Activated T-helper 17 cell treated with anti-CD3 and anti-CD28 coated beads, Interleukin-2, amount 50 U/mL, for 72 hours (primary cell): ENCODE data around the gene ZNF581. TPM values are rescaled to one million over a fixed set of nuclear protein-coding genes. Genes with fewer than 3 reads are reported as not detected.

Experiments used
- ATAC-seq: fragments of 150-1000 bp; cut with Tn5 transposase; replicated peaks from 2 replicates; pipeline ENCODE4 v1.10.0; 2021; ENCODE audit warnings: mild to moderate bottlenecking, moderate library complexity
- H3K27ac Mint-ChIP-seq: one replicate; pipeline ENCODE4 v1.8.0; 2022; ENCODE audit warnings: mixed read lengths
- H3K27me3 Mint-ChIP-seq: one replicate; pipeline ENCODE4 v1.8.0; 2022; ENCODE audit warnings: mixed read lengths
- H3K36me3 Mint-ChIP-seq: one replicate; pipeline ENCODE4 v1.8.0; 2022; ENCODE audit warnings: low read depth, mild to moderate bottlenecking, mixed read lengths
- H3K4me1 Mint-ChIP-seq: one replicate; pipeline ENCODE4 v1.8.0; 2022; ENCODE audit warnings: mixed read lengths
- H3K4me3 Mint-ChIP-seq: one replicate; pipeline ENCODE4 v1.8.0; 2022; ENCODE audit warnings: mild to moderate bottlenecking, mixed read lengths
- H3K9me3 Mint-ChIP-seq: one replicate; pipeline ENCODE4 v1.8.0; 2022; ENCODE audit warnings: mixed read lengths
- total RNA-seq, 2 donors: library from RNA; stranded (reverse); gene quantifications; one replicate each; pipeline ENCODE4 v1.2.3, GENCODE V29; 2022

Gene ZNF581
- total RNA-seq, 2 donors from 2014 or later, result 26.4 to 35.6 TPM

GRCh38 chr19:55603581-55604292 is 39.7 kb upstream of the ZNF581 start:
- H3K4me3 Mint-ChIP-seq, result peak overlapping the region; percentile 89
- peaks cover 33% of the 10 kb centered on the region for H3K36me3 Mint-ChIP-seq
- peak overlapping the region; percentile 94 for H3K27ac Mint-ChIP-seq
- no peaks in the 10 kb centered on the region for H3K27me3 Mint-ChIP-seq
- ATAC-seq, result no peak
- H3K4me1 Mint-ChIP-seq, result peaks cover 43% of the 10 kb centered on the region
- H3K9me3 Mint-ChIP-seq, result no peaks in the 10 kb centered on the region

DNA sequence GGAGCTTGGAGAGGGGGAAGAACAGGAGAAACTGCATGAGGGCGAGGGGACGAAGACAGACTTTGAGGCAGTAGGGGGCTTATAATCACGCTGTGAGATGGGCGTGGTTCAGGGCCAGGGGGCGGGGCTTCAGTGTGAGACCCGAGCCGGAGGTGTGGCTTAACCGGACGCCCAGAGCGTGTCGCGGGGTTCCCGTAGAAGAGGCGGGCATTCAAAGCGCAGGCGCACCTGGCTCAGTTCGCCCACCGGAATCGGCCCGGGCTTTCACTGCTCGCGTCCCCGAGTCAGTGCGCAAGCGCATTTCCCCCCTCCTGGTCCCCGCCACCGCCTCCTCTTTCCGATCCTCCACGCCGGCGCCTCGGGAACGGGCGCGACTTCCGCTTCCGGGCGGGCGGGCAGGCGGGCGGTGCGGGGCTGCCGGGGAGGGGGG is 38.2 kb upstream of the ZNF581 start:
- Mint-ChIP-seq H3K9me3 (no peaks in the 10 kb centered on the region), H3K4me3 (peak overlapping the region; percentile 89), H3K4me1 (peaks cover 44% of the 10 kb centered on the region), H3K27ac (peak overlapping the region; percentile 94), H3K27me3 (no peaks in the 10 kb centered on the region), H3K36me3 (peaks cover 44% of the 10 kb centered on the region)
- ATAC-seq, result peak; percentile 85

DNA sequence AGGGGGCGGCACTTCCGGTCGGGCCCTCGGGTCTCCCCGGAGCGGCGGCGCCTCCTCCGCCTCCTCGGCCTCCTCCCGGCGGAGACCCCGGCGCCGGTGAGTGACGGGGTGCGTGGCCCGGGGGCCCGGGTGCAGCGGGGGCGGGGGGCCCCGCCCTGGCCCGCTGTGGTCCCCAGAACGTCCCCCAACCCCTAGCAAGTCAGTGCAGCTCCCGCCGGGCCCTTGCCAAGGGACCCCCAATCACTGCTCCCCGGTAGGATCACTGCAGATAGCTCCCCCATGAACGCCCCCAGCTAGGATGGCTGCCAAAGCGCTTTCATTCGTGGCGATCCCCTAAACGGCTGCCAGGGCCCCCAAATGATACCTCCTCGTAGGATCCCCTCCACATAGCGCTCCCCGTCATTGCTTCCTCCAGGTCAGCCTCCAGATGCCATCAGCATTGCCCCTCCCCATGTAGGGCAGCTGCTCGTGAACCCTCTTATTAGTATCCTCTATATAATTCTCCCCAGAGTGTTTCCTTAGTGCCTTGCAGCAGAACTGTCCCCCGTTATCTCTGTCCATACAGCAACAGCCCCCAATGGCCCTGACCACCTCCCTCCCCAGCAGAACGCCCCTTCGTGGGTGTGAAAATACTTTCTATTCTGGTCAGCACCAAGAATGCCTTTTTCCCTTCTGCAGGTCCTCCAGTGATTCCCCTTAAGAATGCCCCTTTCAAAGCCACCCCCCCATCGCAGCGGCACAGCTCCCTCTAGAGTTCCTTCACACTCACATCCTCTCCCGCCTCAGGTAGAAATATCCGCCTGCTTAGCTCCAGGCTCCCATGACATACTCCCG is 37.6 kb upstream of the ZNF581 start, which contains the start of gene ZNF865:
Gene ZNF865, plus strand, starts transcription at position 11 of the 834 bp plus-strand sequence. CDS start 7,972 bp downstream, outside the sequence.
- Mint-ChIP-seq H3K9me3 (no peaks in the 10 kb centered on the region), H3K4me1 (peaks cover 49% of the 10 kb centered on the region), H3K27me3 (no peaks in the 10 kb centered on the region), H3K36me3 (peaks cover 44% of the 10 kb centered on the region), H3K4me3 (peak within 1 kb of the TSS; percentile 89), H3K27ac (peak within 1 kb of the TSS; percentile 94)
- peak; percentile 54 for ATAC-seq

DNA sequence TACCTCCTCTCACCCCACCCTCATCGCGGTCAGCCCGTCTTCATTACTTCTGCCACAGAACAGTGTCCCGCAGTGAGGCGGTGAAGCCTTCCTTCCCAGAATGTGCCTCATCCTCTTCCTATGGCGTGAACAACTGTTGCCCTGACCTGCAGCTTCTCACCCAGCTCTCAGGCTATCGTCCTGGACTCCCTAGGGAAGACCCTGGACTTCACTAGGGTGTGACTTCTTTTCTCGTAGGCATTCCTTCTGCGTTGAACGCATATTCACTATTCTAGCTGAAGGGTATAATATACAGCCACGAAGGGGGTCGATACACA is 37.0 kb upstream of the ZNF581 start:
- H3K27ac Mint-ChIP-seq, result peak overlapping the region; percentile 90
- H3K36me3 Mint-ChIP-seq, result peaks cover 44% of the 10 kb centered on the region
- no peak for ATAC-seq
- H3K9me3 Mint-ChIP-seq, result no peaks in the 10 kb centered on the region
- peaks cover 48% of the 10 kb centered on the region for H3K4me1 Mint-ChIP-seq
- H3K4me3 Mint-ChIP-seq, result peak overlapping the region; percentile 89
- H3K27me3 Mint-ChIP-seq, result no peaks in the 10 kb centered on the region

DNA sequence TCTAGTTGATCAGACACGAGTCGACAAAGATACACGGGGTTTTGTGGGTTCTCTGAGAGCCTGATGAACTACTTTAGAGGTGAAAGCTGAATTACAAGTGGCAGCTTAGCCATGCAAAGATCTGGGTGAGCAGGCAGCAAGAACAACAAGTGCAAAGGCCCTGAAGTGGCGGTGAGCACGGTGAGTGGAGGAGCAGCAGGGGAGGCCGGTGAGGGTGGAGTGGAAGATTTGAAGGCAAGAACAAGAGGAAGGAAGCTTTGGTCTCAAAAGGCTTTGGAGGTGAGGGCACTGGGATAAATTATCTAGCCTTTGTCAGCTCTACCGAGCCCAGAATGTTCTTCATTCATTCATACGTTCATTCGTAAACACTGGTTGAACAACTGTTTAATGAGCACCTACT is 36.6 kb upstream of the ZNF581 start:
- Mint-ChIP-seq H3K36me3 (peaks cover 44% of the 10 kb centered on the region), H3K27ac (peak overlapping the region; percentile 90), H3K9me3 (no peaks in the 10 kb centered on the region), H3K27me3 (no peaks in the 10 kb centered on the region), H3K4me1 (peaks cover 48% of the 10 kb centered on the region), H3K4me3 (peak overlapping the region; percentile 89)
- ATAC-seq, result no peak

GRCh38 chr19:55609326-55609725 is 34.1 kb upstream of the ZNF581 start:
- Mint-ChIP-seq H3K4me1 (peaks cover 44% of the 10 kb centered on the region), H3K36me3 (peaks cover 55% of the 10 kb centered on the region), H3K4me3 (no peak overlapping the region), H3K27ac (peak overlapping the region; percentile 68), H3K9me3 (no peaks in the 10 kb centered on the region), H3K27me3 (no peaks in the 10 kb centered on the region)
- no peak for ATAC-seq

GRCh38 chr19:55611300-55611982 is 32.0 kb upstream of the ZNF581 start:
- peak overlapping the region; percentile 65 for H3K27ac Mint-ChIP-seq
- no peaks in the 10 kb centered on the region for H3K9me3 Mint-ChIP-seq

GRCh38 chr19:55611983-55612645 is 31.3 kb upstream of the ZNF581 start:
- Mint-ChIP-seq H3K27me3 (no peaks in the 10 kb centered on the region), H3K27ac (peak overlapping the region; percentile 38), H3K4me3 (no peak overlapping the region), H3K36me3 (peaks cover 46% of the 10 kb centered on the region), H3K4me1 (peaks cover 28% of the 10 kb centered on the region), H3K9me3 (no peaks in the 10 kb centered on the region)
- ATAC-seq, result no peak

More at GRCh38 chr19:55611300-55611982, 32.0 kb upstream of the ZNF581 start:
- no peak for ATAC-seq
- H3K4me3 Mint-ChIP-seq, result no peak overlapping the region
- H3K4me1 Mint-ChIP-seq, result peaks cover 35% of the 10 kb centered on the region
- peaks cover 46% of the 10 kb centered on the region for H3K36me3 Mint-ChIP-seq
- H3K27me3 Mint-ChIP-seq, result no peaks in the 10 kb centered on the region

GRCh38 chr19:55613396-55613795 is 30.1 kb upstream of the ZNF581 start:
- no peak for ATAC-seq
- no peaks in the 10 kb centered on the region for H3K9me3 Mint-ChIP-seq
- H3K4me1 Mint-ChIP-seq, result peaks cover 20% of the 10 kb centered on the region
- H3K27me3 Mint-ChIP-seq, result no peaks in the 10 kb centered on the region
- H3K36me3 Mint-ChIP-seq, result peaks cover 44% of the 10 kb centered on the region
- no peak overlapping the region for H3K27ac Mint-ChIP-seq
- H3K4me3 Mint-ChIP-seq, result no peak overlapping the region

GRCh38 chr19:55613930-55614710 is 29.3 kb upstream of the ZNF581 start:
- ATAC-seq, result no peak
- H3K4me1 Mint-ChIP-seq, result peaks cover 20% of the 10 kb centered on the region
- H3K9me3 Mint-ChIP-seq, result no peaks in the 10 kb centered on the region

DNA sequence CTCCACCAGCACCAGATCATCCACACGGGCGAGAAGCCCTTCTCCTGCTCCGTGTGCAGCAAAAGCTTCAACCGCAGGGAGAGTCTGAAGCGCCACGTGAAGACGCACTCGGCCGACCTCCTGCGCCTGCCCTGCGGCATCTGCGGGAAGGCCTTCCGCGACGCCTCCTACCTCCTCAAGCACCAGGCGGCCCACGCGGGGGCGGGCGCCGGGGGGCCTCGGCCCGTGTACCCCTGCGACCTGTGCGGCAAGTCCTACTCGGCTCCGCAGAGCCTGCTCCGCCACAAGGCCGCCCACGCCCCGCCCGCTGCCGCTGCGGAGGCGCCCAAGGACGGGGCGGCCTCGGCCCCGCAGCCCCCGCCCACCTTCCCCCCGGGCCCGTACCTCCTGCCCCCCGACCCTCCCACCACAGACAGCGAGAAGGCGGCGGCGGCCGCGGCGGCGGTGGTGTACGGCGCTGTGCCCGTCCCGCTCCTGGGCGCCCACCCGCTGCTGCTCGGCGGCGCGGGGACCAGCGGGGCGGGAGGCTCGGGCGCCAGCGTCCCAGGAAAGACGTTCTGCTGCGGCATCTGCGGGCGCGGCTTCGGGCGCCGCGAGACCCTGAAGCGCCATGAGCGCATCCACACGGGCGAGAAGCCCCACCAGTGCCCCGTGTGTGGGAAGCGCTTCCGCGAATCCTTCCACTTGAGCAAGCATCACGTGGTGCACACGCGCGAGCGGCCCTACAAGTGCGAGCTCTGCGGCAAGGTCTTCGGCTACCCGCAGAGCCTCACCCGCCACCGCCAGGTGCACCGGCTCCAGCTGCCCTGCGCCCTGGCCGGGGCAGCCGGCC is 28.5 kb upstream of the ZNF581 start:
- Mint-ChIP-seq H3K27me3 (no peaks in the 10 kb centered on the region), H3K4me3 (no peak overlapping the region), H3K36me3 (peaks cover 29% of the 10 kb centered on the region), H3K4me1 (peaks cover 17% of the 10 kb centered on the region), H3K27ac (no peak overlapping the region), H3K9me3 (no peaks in the 10 kb centered on the region)
- no peak for ATAC-seq

More at GRCh38 chr19:55613930-55614710, 29.3 kb upstream of the ZNF581 start:
- no peak overlapping the region for H3K4me3 Mint-ChIP-seq
- no peak overlapping the region for H3K27ac Mint-ChIP-seq
- peaks cover 37% of the 10 kb centered on the region for H3K36me3 Mint-ChIP-seq
- no peaks in the 10 kb centered on the region for H3K27me3 Mint-ChIP-seq

GRCh38 chr19:55615543-55616394 is 27.7 kb upstream of the ZNF581 start:
- Mint-ChIP-seq H3K4me3 (no peak overlapping the region), H3K36me3 (peaks cover 26% of the 10 kb centered on the region), H3K9me3 (no peaks in the 10 kb centered on the region), H3K27me3 (no peaks in the 10 kb centered on the region), H3K27ac (no peak overlapping the region), H3K4me1 (peaks cover 12% of the 10 kb centered on the region)
- no peak for ATAC-seq
